22Rv1 (cell line): Measurements from ENCODE around the gene CCDC78.

ENCODE experiments used
- ZFX ChIP-seq: fragments of 450-650 bp; IDR thresholded peaks from 2 replicates; pipeline ENCODE4 v1.6.1; 2017; ENCODE audit warnings: antibody characterized with exemption, borderline replicate concordance
- TF ChIP-seq, protein P1 (sequence below): fragments of 450-650 bp; IDR thresholded peaks from 2 replicates; pipeline ENCODE4 v1.5.1; 2017; ENCODE audit warnings: mild to moderate bottlenecking

GRCh38 chr16:752007-752312 is 25.7 kb upstream of the CCDC78 start:
- TF ChIP-seq, protein P1, sequence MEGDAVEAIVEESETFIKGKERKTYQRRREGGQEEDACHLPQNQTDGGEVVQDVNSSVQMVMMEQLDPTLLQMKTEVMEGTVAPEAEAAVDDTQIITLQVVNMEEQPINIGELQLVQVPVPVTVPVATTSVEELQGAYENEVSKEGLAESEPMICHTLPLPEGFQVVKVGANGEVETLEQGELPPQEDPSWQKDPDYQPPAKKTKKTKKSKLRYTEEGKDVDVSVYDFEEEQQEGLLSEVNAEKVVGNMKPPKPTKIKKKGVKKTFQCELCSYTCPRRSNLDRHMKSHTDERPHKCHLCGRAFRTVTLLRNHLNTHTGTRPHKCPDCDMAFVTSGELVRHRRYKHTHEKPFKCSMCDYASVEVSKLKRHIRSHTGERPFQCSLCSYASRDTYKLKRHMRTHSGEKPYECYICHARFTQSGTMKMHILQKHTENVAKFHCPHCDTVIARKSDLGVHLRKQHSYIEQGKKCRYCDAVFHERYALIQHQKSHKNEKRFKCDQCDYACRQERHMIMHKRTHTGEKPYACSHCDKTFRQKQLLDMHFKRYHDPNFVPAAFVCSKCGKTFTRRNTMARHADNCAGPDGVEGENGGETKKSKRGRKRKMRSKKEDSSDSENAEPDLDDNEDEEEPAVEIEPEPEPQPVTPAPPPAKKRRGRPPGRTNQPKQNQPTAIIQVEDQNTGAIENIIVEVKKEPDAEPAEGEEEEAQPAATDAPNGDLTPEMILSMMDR, result no peak
- TF ChIP-seq ZFX, result no peak
